Measurements from ENCODE around the gene AGRN.
"Not testable (repeated sequence)": the region's sequence is repeated elsewhere in the genome, so short reads cannot be mapped to it uniquely, and the experiment has no call there.

Gene AGRN

GRCh38 chr1:1012736-1013104, 7.2 kb upstream of the AGRN start:
- H3K4me1 ChIP-seq (ENCODE audit: control insufficient read depth, insufficient read depth, low read depth, low read length): peaks cover 16% of the 10 kb centered on the region
- H3K9ac ChIP-seq (ENCODE audit: low read length): peak overlapping the region; percentile 95
- H3K4ac ChIP-seq (ENCODE audit: low read depth in 1 of 2, low read length in 2 of 2); H3K23ac ChIP-seq (ENCODE audit: low read length in 2 of 2); H3K18ac ChIP-seq (ENCODE audit: low read depth in 1 of 2, low read length in 2 of 2); H3K14ac ChIP-seq (ENCODE audit: low read length in 2 of 2); H2AFZ ChIP-seq (ENCODE audit: low read depth, low read length); H2AK5ac ChIP-seq (ENCODE audit: low read length, severe bottlenecking); H2BK5ac ChIP-seq (ENCODE audit: low read depth, low read length, poor library complexity, severe bottlenecking); H3K36me3 ChIP-seq (ENCODE audit: control insufficient read depth in 1 of 2, insufficient read depth in 2 of 2, low read depth in 1 of 2, low read length in 2 of 2); DNase-seq; H2BK15ac ChIP-seq (ENCODE audit: low read depth, poor library complexity, severe bottlenecking); H3K9me3 ChIP-seq (ENCODE audit: control insufficient read depth, low read length); H4K91ac ChIP-seq (ENCODE audit: low read length); H3K27me3 ChIP-seq (ENCODE audit: control insufficient read depth in 1 of 2, insufficient read depth in 1 of 2, low read length in 2 of 2): not testable (repeated sequence)
- H3K27ac ChIP-seq (ENCODE audit: low read length, poor library complexity, severe bottlenecking): peak overlapping the region; percentile 75
- peak overlapping the region; percentile 79 for H2BK120ac ChIP-seq (ENCODE audit: low read depth, low read length)
- H3K79me1 ChIP-seq (replicated peaks; ENCODE audit: low read length, poor library complexity, severe bottlenecking): peaks cover 17% of the 10 kb centered on the region
- peak overlapping the region in 1 of 2 experiments; percentile 98 for H3K4me3 ChIP-seq (ENCODE audit: insufficient read depth in 1 of 2, low read depth in 1 of 2, low read length in 2 of 2)
- WGBS: 79% methylated on average over 12 of the region's 13 CpGs
- peak overlapping the region; percentile 95 for H3K4me2 ChIP-seq (ENCODE audit: low read length, poor library complexity, severe bottlenecking)
- peak overlapping the region in 1 of 2 experiments; percentile 3 for H2BK12ac ChIP-seq (ENCODE audit: low read length in 2 of 2)
- peak overlapping the region; percentile 35 for H4K8ac ChIP-seq (ENCODE audit: low read length)

GRCh38 chr1:1013105-1013921, 6.6 kb upstream of the AGRN start, which contains the start of gene ISG15:
TSS of gene ISG15 (plus strand) at chr1:1013497. CDS start at chr1:1013574, 77 bp downstream.
- Histone ChIP-seq H3K18ac (ENCODE audit: low read depth in 1 of 2, low read length in 2 of 2) (peak within 1 kb of the TSS; percentile 90 to 98), H4K8ac (ENCODE audit: low read length) (peak within 1 kb of the TSS; percentile 98), H2BK5ac (ENCODE audit: low read depth, low read length, poor library complexity, severe bottlenecking) (no peak within 1 kb of the TSS), H3K4me1 (ENCODE audit: control insufficient read depth, insufficient read depth, low read depth, low read length) (peaks cover 16% of the 10 kb centered on the region), H3K14ac (ENCODE audit: low read length in 2 of 2) (peak within 1 kb of the TSS in 1 of 2 experiments; percentile 96), H3K23ac (ENCODE audit: low read length in 2 of 2) (peak within 1 kb of the TSS in 1 of 2 experiments; percentile 92), H2BK12ac (ENCODE audit: low read length in 2 of 2) (peak within 1 kb of the TSS; percentile 80 to 96), H3K36me3 (ENCODE audit: control insufficient read depth in 1 of 2, insufficient read depth in 2 of 2, low read depth in 1 of 2, low read length in 2 of 2) (peaks cover 0 to 5% of the 10 kb centered on the region in 2 experiments), H2BK15ac (ENCODE audit: low read depth, poor library complexity, severe bottlenecking) (peak within 1 kb of the TSS; percentile 67), H2AFZ (ENCODE audit: low read depth, low read length) (peak within 1 kb of the TSS; percentile 48), H3K27ac (ENCODE audit: low read length, poor library complexity, severe bottlenecking) (peak within 1 kb of the TSS; percentile 75), H3K9ac (ENCODE audit: low read length) (peak within 1 kb of the TSS; percentile 95), H3K27me3 (ENCODE audit: control insufficient read depth in 1 of 2, insufficient read depth in 1 of 2, low read length in 2 of 2) (no peaks in the 10 kb centered on the region), H3K79me1 (replicated peaks; ENCODE audit: low read length, poor library complexity, severe bottlenecking) (peaks cover 17% of the 10 kb centered on the region), H3K4me3 (ENCODE audit: insufficient read depth in 1 of 2, low read depth in 1 of 2, low read length in 2 of 2) (peak within 1 kb of the TSS; percentile 65 to 98), H3K9me3 (ENCODE audit: control insufficient read depth, low read length) (no peaks in the 10 kb centered on the region), H2BK120ac (ENCODE audit: low read depth, low read length) (peak within 1 kb of the TSS; percentile 79), H2AK5ac (ENCODE audit: low read length, severe bottlenecking) (peak within 1 kb of the TSS; percentile 25), H4K91ac (ENCODE audit: low read length) (peak within 1 kb of the TSS; percentile 99), H3K4ac (ENCODE audit: low read depth in 1 of 2, low read length in 2 of 2) (peak within 1 kb of the TSS; percentile 88 to 95), H3K4me2 (ENCODE audit: low read length, poor library complexity, severe bottlenecking) (peak within 1 kb of the TSS; percentile 95)
- 10% methylated on average over 29 of the region's 30 CpGs for WGBS
- peak; percentile 92 for DNase-seq

GRCh38 chr1:1013922-1014648, 5.8 kb upstream of the AGRN start:
- H3K9me3 ChIP-seq (ENCODE audit: control insufficient read depth, low read length): no peaks in the 10 kb centered on the region
- peak overlapping the region; percentile 88 to 95 for H3K4ac ChIP-seq (ENCODE audit: low read depth in 1 of 2, low read length in 2 of 2)
- peaks cover 17% of the 10 kb centered on the region for H3K79me1 ChIP-seq (replicated peaks; ENCODE audit: low read length, poor library complexity, severe bottlenecking)
- H2BK12ac ChIP-seq (ENCODE audit: low read length in 2 of 2): peak overlapping the region; percentile 80 to 96
- peak overlapping the region in 1 of 2 experiments; percentile 96 for H3K14ac ChIP-seq (ENCODE audit: low read length in 2 of 2)
- H2AK5ac ChIP-seq (ENCODE audit: low read length, severe bottlenecking): peak overlapping the region; percentile 25
- no peak overlapping the region for H2BK5ac ChIP-seq (ENCODE audit: low read depth, low read length, poor library complexity, severe bottlenecking)
- H3K4me3 ChIP-seq (ENCODE audit: insufficient read depth in 1 of 2, low read depth in 1 of 2, low read length in 2 of 2): peak overlapping the region; percentile 65 to 98
- H3K27ac ChIP-seq (ENCODE audit: low read length, poor library complexity, severe bottlenecking): no peak overlapping the region
- DNase-seq: peak; percentile 14
- peak overlapping the region; percentile 95 for H3K9ac ChIP-seq (ENCODE audit: low read length)
- peak overlapping the region; percentile 90 to 98 for H3K18ac ChIP-seq (ENCODE audit: low read depth in 1 of 2, low read length in 2 of 2)
- H3K4me2 ChIP-seq (ENCODE audit: low read length, poor library complexity, severe bottlenecking): peak overlapping the region; percentile 95
- 80% methylated on average over 40 of the region's 41 CpGs for WGBS
- no peak overlapping the region for H2BK15ac ChIP-seq (ENCODE audit: low read depth, poor library complexity, severe bottlenecking)
- peak overlapping the region in 1 of 2 experiments; percentile 92 for H3K23ac ChIP-seq (ENCODE audit: low read length in 2 of 2)
- no peaks in the 10 kb centered on the region for H3K27me3 ChIP-seq (ENCODE audit: control insufficient read depth in 1 of 2, insufficient read depth in 1 of 2, low read length in 2 of 2)
- H3K36me3 ChIP-seq (ENCODE audit: control insufficient read depth in 1 of 2, insufficient read depth in 2 of 2, low read depth in 1 of 2, low read length in 2 of 2): peaks cover 0 to 5% of the 10 kb centered on the region in 2 experiments
- peak overlapping the region; percentile 99 for H4K91ac ChIP-seq (ENCODE audit: low read length)
- no peak overlapping the region for H2BK120ac ChIP-seq (ENCODE audit: low read depth, low read length)
- H2AFZ ChIP-seq (ENCODE audit: low read depth, low read length): peak overlapping the region; percentile 48
- peaks cover 19% of the 10 kb centered on the region for H3K4me1 ChIP-seq (ENCODE audit: control insufficient read depth, insufficient read depth, low read depth, low read length)
- H4K8ac ChIP-seq (ENCODE audit: low read length): peak overlapping the region; percentile 98
